ENCODE results near the gene ARL2. TPM values are rescaled to one million over a fixed set of nuclear protein-coding genes. Genes with fewer than 3 reads are reported as not detected.

ARL2 gene
- total and polyA plus RNA-seq, 2 donors (not counting 3 experiments of a cell fraction or from before 2014, with no cell fraction given) = 109 to 259 TPM

DNA sequence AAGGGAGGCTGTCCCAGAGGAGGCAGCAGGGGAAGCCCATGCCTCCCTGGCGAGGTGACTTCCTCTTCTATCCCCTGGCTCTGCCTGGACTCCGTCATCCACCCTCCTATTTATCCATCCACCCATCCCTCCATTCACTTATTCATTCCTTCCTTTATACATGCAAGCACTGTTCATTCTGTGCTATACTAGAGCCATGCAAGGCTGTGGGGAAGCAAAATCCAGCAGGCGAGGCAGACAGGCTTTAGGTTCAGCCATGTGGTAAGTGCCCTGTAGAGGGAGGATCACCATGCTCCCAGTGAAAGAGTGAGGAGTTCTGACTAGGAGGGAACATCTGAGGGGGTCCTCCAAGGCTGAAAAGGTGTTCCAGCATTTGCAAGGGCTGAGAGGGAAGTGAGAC, 45.6 kb downstream of the ARL2 start:
- CTCF ChIA-PET = interaction anchor here (1.0 to 1.1 kb wide), 2 partner anchors 171 to 215 kb away, joined by 3 to 4 read pairs; partner anchors contain the start of gene CDC42BPG

More for the DNA sequence above, 45.6 kb downstream of the ARL2 start:
- TF ChIP-seq, protein P1, sequence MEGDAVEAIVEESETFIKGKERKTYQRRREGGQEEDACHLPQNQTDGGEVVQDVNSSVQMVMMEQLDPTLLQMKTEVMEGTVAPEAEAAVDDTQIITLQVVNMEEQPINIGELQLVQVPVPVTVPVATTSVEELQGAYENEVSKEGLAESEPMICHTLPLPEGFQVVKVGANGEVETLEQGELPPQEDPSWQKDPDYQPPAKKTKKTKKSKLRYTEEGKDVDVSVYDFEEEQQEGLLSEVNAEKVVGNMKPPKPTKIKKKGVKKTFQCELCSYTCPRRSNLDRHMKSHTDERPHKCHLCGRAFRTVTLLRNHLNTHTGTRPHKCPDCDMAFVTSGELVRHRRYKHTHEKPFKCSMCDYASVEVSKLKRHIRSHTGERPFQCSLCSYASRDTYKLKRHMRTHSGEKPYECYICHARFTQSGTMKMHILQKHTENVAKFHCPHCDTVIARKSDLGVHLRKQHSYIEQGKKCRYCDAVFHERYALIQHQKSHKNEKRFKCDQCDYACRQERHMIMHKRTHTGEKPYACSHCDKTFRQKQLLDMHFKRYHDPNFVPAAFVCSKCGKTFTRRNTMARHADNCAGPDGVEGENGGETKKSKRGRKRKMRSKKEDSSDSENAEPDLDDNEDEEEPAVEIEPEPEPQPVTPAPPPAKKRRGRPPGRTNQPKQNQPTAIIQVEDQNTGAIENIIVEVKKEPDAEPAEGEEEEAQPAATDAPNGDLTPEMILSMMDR (IDR thresholded peaks at IDR 0.05; ENCODE audit: extremely low read depth in 1 of 2, insufficient read depth in 1 of 2, low read depth in 1 of 2, low read length in 2 of 2) = no peak
- no peak for TF ChIP-seq MYC (IDR thresholded peaks at IDR 0.05; ENCODE audit: low read depth, low read length)
- TF ChIP-seq GATA2 (IDR thresholded peaks at IDR 0.05; ENCODE audit: insufficient read depth, insufficient read length, low read depth, low read length) = no peak
- TF ChIP-seq POLR2A (IDR thresholded peaks at IDR 0.05; ENCODE audit: low read depth, low read length) = no peak
- TF ChIP-seq POLR2AphosphoS5 (IDR thresholded peaks at IDR 0.05; ENCODE audit: insufficient read depth, low read depth, low read length) = no peak
- TF ChIP-seq EZH2 (IDR thresholded peaks at IDR 0.05; ENCODE audit: borderline replicate concordance, low read depth, low read length, severe bottlenecking) = no peak
- TF ChIP-seq FOS (IDR thresholded peaks at IDR 0.05; ENCODE audit: borderline replicate concordance, insufficient read depth, low read length) = no peak
- no peak for TF ChIP-seq JUN (IDR thresholded peaks at IDR 0.05; ENCODE audit: borderline replicate concordance, insufficient read depth, insufficient read length, low read depth)
- TF ChIP-seq, protein P2, sequence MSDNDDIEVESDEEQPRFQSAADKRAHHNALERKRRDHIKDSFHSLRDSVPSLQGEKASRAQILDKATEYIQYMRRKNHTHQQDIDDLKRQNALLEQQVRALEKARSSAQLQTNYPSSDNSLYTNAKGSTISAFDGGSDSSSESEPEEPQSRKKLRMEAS (IDR thresholded peaks at IDR 0.05; ENCODE audit: insufficient read depth, insufficient read length) = no peak
- DNase-seq (ENCODE audit: low read depth, low spot score) = no peak
- Histone ChIP-seq H3K9me3 (replicated peaks; ENCODE audit: control insufficient read depth, insufficient read depth, low read length) (no peaks in the 10 kb centered on the region), H3K9ac (replicated peaks; ENCODE audit: extremely low read depth, insufficient read depth, low read length) (no peak overlapping the region), H3K79me2 (ENCODE audit: control insufficient read depth, insufficient read depth, low read length) (no peaks in the 10 kb centered on the region), H4K20me1 (replicated peaks; ENCODE audit: control insufficient read depth, extremely low read depth, insufficient read depth, low read length) (no peaks in the 10 kb centered on the region), H3K9me1 (replicated peaks; ENCODE audit: control insufficient read depth, extremely low read depth, insufficient read depth, low read length) (no peaks in the 10 kb centered on the region), H3K4me3 (replicated peaks in 1 of 3; ENCODE audit: insufficient read depth in 1 of 3, low read depth in 1 of 3, low read length in 3 of 3) (no peak overlapping the region), H3K4me1 (ENCODE audit: control insufficient read depth, extremely low read depth, insufficient read depth, low read length) (no peaks in the 10 kb centered on the region), H3K36me3 (ENCODE audit: control insufficient read depth in 2 of 2, extremely low read depth in 1 of 2, insufficient read depth in 2 of 2, low read length in 2 of 2) (no peaks in the 10 kb centered on the region), H3K4me2 (ENCODE audit: insufficient read depth, low read length) (no peak overlapping the region), H3K27ac (ENCODE audit: insufficient read depth, low read depth, low read length) (no peak overlapping the region), H2AFZ (ENCODE audit: low read depth, low read length) (no peak overlapping the region), H3K27me3 (ENCODE audit: control insufficient read depth in 2 of 2, insufficient read depth in 2 of 2, low read length in 2 of 2) (no peaks in the 10 kb centered on the region)
- POLR2A ChIA-PET = no interaction called here
- dilution Hi-C loops (cut with MboI; ENCODE audit: extremely low pct_ligation_motif_present, low sequenced_read_pairs) (no loop called here), intact Hi-C loops (cut with micrococcal nuclease) (no loop called here)
- FAIRE-seq = no peak
- no TSS peak for BruUV-seq (replicated peaks)
